ENCODE data around the gene APPL1.
"Not testable (repeated sequence)": the region's sequence is repeated elsewhere in the genome, so short reads cannot be mapped to it uniquely, and the experiment has no call there.

Gene APPL1

DNA sequence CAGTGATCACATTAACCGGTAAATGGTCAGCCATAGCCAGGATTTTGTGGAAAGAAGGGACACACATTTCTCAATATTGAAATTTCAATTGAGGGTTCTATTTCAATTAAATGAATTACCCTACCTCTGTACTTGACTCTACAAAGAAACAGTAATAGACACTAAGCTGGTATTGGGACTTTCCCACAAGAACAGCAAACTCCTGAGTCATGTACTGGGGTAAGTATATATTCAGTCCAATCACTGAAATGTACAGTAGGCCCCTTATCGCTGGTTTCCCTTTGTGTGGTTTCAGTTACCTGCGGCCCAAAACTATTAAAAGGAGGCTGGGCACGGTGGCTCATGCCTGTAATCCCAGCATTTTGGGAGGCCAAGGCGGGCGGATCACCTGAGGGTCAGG is 47.3 kb downstream of the APPL1 start:
- DNase-seq: no peak

DNA sequence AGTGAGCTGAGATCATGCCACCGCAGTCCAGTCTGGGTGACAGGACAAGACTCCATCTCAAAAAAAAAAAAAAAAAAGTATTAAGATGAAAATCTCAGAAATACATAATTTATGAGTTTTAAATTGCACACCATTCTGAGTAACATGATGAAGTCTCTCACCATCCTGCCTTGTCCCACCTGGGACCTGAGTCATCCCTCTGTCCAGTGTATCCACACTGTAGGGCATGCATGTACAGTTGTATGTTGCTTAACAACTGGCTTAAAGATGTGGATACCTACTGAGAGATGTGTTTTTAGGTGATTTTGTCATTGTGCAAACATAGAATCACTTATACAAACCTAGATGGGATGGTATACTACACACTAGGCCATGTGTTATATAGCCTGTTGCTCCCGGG is 47.9 kb downstream of the APPL1 start:
- no peak for DNase-seq

DNA sequence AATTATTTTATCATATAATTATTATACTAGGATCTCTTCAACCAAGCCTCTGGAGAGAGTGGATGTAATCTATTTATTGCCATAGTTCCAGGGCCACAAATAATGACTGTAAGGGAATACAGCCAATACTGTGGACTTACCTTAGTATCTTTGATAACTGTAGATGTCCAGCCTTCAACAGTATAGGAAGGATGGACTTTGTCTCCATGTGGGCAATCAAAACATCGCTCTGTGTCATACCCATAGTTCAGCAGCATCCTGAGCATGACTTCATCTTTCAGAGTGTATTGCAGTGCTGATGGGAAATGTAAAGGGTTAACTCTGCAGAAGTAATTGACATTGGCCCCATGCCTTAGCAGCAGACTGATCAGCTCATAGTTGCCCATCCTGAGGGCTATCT is 50.7 kb downstream of the APPL1 start:
- DNase-seq: no peak

DNA sequence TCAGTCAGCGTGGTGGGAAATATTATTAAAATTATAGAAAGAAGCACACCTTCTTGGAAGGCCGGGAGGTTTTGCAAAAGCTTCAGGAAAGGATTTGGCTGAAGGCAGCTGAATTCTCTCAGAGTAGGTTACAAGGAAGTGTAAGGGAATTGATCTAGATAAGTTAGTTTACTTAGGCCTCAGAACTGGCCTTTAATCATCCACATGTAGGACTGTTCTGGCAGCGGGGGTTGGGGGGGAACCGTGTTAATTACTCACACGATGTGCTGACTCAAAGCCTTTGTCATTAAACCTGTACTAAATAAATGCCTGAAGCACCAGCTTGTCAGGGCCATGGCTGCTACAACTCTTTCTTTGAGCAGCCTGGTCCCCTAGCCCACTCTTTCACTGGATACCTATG is 52.2 kb downstream of the APPL1 start:
- no peak for DNase-seq

DNA sequence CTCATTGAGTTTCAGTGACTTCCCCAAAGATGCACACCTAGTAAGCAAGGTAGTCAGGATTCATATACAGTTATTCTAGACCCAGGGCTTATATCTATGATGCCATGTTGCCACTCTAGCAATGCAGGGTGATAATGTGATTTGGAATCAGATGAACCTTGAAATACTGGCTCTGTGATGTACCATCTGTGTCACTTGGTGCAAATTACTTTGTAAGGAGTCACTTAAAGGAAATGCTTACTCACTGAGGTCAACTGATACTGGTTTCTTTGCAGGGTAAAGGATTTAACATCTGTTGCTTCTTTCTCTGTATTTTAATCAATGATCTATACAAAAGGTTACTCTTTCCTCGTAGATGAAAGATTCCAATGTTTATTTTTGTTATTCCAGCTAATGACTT is 54.2 kb downstream of the APPL1 start:
- DNase-seq: no peak

DNA sequence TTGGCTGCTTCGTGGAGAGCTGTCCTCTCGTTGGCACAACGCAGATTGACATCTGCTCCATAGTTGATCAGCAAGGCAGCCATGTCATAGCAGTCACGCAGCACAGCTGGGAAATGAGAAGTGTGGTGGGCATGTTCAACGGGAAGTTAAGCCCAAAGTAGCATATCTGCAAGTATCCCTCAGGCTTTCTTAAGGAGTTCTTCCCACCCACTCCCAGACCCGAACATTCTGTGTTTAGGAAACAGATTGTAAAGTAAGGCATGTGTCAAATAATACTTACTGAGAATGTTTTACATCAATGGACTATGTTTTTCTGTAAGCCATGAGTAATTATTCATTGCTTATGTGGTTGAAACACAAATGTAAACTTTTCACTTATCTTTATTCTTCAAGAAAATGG is 55.8 kb downstream of the APPL1 start:
- DNase-seq: no peak

DNA sequence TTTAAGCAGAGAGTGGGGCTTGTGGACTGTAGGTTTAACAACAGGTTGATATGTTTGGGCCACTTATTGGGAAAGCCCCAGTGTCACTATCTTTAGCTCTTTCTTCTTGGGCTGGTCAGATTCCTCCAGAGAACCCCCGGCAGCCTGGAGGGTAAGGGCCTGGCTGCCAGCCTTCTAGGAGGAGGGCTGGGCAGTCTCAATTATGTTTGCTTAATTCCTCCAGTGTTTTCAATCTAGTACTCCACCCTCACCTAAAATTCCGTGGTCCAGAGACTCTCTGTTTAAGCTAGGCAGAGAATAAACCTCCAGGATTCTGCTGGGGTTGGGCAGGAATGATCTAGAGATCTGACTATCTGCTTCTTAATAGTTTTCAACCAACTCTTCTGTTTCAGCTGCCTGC is 59.7 kb downstream of the APPL1 start:
- no peak for DNase-seq

DNA sequence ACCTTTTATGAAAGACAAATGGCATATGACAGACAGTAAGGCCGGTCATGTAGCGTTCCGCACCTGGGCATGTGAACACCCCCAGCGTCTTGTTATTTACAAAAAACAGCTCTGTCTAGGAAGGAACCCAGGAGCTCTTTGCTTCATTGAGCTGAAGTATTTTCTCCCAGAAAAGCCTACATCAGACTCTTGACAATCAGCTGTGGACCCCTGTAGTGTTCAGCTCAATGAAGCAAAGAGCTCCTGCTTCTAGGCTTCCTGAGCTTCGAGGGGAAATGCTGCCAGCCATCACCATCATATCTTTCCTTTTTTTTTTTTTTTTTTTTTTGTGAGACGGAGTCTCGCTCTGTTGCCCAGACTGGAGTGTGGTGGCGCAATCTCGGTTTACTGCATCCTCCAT is 60.9 kb downstream of the APPL1 start:
- no peak for DNase-seq

DNA sequence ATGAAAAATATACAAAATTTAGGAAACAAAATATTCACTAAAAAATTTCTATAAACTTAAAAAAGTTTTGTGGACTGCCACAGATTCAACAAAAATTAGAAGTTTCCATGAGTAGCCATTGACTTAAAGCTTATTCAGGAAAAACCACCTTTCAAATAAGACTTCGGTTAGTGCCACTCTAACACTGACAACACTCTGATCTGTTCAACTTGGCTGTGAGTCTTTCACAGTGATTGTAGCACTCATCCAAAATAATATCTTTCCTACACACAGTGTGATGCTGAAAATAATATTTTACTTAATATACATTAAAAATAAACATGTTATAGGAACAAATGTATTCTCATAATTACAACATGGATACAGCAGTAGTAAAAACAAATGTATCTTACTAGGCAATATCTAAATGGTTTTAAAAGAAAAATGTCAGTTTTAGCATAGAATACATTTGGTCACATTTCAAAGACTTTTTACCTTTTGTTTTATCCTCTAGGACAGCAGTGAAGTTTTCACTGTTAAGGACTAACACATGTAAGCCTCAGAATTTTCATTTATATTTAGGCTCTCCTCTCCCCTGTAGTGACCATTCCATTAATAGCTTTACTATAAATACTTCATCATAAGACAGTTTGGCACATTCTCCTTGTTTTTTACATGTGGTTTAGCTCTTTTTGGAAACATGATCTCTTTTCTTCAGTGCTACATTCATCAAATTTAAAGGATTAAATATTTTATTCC is 64.8 kb downstream of the APPL1 start, which contains the start of gene ASB14:
TSS of gene ASB14 (minus strand) at position 527 of the 738 bp plus-strand sequence. CDS start 652 bp downstream, outside the sequence.
- DNase-seq: no peak

DNA sequence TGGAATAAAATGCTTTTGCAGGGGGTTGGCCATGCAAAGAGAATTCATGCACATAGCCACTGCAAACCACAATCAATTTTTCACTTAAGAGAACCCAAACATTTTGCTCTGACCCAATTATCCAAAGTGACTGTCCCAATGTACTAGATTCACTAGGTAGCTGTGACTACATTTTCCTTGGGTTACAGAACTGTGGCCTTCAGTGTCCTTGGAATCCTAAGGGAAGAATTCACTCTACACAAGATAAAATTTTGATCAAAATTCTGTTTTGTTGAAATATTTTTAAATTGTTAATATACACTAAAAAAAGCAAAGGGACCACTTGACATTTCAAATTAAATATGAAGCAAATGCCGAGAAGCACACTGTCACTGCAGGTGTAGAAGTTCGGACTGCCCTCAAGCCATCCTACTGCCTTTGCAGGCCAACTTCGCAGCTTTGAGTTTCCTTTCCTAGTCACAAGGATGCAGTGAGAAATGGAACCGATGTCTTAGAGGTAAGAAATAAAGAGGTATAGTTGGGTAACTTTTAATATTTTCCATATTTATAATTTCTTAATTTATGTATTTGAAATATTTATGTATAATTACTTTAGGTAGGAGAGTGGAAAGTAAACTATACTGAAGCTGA is 65.5 kb downstream of the APPL1 start:
- no peak for DNase-seq

DNA sequence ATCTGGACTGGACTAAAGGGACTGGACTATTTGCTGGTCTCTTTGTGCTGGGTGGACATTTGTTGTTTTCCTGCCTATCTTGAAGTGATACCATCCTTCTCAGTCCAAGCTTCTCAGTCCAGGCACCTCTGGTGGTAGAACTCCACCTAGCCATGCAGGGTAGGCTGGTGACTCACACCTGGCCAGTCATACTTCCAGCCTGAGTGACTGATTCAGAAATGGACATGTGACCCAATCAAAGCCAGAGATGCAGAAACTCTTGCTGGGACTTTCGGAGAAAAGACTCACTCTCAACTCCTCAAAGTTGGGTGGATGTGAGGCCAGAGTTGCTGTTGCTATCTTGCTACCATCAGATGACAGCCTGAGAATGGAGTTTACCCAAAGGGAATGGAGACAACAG is 70.5 kb downstream of the APPL1 start:
- no peak for DNase-seq

DNA sequence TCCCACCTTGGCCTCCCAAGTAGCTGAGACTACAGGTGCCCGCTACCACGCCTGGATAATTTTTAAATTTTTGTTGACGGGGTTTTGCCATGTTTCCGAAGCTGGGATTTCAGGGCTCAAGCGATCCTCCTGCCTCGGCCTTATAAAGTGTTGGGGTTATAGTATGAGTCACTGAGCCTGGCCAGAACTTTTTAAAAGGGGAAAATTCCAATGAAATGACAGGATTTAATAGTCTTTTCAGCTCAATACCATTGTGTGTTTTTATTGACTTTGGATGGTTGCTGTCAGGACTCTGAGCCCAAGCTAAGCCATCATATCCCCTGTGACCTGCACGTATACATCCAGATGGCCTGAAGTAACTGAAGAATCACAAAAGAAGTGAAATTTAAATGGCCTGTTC is 76.0 kb downstream of the APPL1 start:
- DNase-seq: not testable (repeated sequence)

DNA sequence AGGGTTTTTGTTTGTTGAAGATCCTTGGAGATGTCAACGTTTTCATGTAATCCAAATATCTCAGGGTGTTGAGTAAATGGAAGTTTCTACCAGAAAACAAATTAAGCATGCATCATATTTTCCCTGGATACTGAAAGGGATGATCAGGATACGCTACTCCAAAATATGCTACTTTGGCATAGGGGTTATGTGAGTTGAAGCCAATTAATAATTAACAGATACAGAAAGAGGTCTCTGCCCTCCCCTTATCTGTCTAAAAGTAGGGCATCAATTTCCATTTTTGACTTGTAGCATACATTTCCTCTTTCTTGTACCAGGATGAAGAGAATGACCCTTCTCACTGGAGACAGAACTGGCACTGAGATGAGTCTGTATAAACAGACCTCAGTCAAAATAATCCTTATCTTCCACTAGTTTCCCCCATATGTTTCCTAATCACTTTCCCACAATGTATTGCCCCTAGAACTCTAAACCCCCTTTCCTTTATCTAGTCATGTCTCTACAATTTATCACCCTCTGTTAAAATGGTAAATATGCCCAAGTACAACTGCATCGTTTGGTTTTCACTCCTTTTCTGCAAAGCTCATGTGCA is 82.3 kb downstream of the APPL1 start:
- DNase-seq: no peak

DNA sequence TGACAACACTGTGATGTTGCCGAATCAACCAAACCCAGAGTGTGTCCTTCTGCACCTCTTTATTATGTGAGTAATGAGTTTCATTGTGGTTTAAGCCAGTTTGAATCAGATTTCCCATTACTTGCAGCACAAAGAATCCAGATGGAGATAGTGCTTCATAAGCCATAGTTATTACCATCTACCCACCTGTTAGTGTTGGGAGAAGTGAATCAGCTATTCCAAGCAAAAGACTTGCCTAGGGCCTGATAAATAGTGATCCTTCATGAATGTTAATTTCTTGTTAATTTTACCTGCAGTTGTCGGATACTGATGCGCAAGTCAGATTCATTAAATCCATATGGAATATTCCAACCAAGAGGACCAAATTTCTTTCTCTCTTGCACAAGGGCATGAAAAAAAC is 86.7 kb downstream of the APPL1 start:
- DNase-seq: no peak
